Aorta (tissue), 5 donors: ENCODE data around the gene FAM124A. TPM values are rescaled to one million over a fixed set of nuclear protein-coding genes. Genes with fewer than 3 reads are reported as not detected.
"Not testable (repeated sequence)": the region's sequence is repeated elsewhere in the genome, so short reads cannot be mapped to it uniquely, and the experiment has no call there.

Experiments
- ATAC-seq: fragments of 200-7000 bp; cut with Tn5 transposase; one replicate; pipeline ENCODE4 v1.9.1; 2022; ENCODE audit warnings: moderate library complexity; ENCODE audit not compliant: low FRiP score
- DNase-seq, 2 donors: peaks; one replicate each; pipeline ENCODE4 v3.0.0-alpha.2; 2020
- H3K27ac ChIP-seq, 2 donors: one replicate each; pipeline ENCODE4 v1.5.1; 2013; ENCODE audit warnings: low read length in 2 of 2, mild to moderate bottlenecking in 2 of 2, moderate library complexity in 2 of 2, control low read depth in 1 of 2, inconsistent platforms in 1 of 2, low read depth in 1 of 2
- H3K27me3 ChIP-seq, 2 donors: one replicate each; pipeline ENCODE4 v1.6.1; 2013; ENCODE audit warnings: control low read depth in 1 of 2, low read length in 1 of 2, mild to moderate bottlenecking in 1 of 2, moderate library complexity in 1 of 2; ENCODE audit not compliant: insufficient read depth in 2 of 2, control insufficient read depth in 1 of 2
- H3K36me3 ChIP-seq, 2 donors: one replicate each; pipeline ENCODE4 v1.6.1; 2013; ENCODE audit warnings: control low read depth in 1 of 2, low read length in 1 of 2, mild to moderate bottlenecking in 1 of 2; ENCODE audit not compliant: insufficient read depth in 2 of 2, control insufficient read depth in 1 of 2
- H3K4me1 ChIP-seq, 2 donors: one replicate each; pipeline ENCODE4 v1.6.1; 2013; ENCODE audit warnings: low read length in 2 of 2, control low read depth in 1 of 2, mild to moderate bottlenecking in 1 of 2, moderate library complexity in 1 of 2; ENCODE audit not compliant: insufficient read depth in 2 of 2, control insufficient read depth in 1 of 2
- H3K4me3 ChIP-seq, 2 donors: one replicate each; pipeline ENCODE4 v1.5.1; 2013; ENCODE audit warnings: low read length in 2 of 2, control low read depth in 1 of 2, mild to moderate bottlenecking in 1 of 2
- H3K9me3 ChIP-seq: one replicate; pipeline ENCODE4 v1.6.1; 2013; ENCODE audit warnings: mild to moderate bottlenecking, low read length; ENCODE audit not compliant: control insufficient read depth
- WGBS, 2 donors: extraction: QIAGEN DNeasy Blood & Tissue Kit; methylation state at CpG; one replicate each; pipeline ENCODE4 v1.1.7; 2013; 5-methylcytosine and 5-hydroxymethylcytosine counted together
- intact Hi-C, 2 donors: fragments of 100-400 bp; cut with DNase I; formaldehyde crosslinking; loops; one replicate each; pipeline versions ENCODE4 v1.14.2 to v1.15.0; 2022
- polyA plus RNA-seq, 2 donors: library from polyadenylated mRNA; stranded (reverse); fragments of 200-250 nt; gene quantifications; one replicate each; pipeline ENCODE4 v1.2.3, GENCODE V29; 2013
- total RNA-seq, 2 donors: library from RNA; stranded (reverse); fragmentation: NEBNext Ultra II Directional; extraction: Animal tissue kit (Norgen Biotek cat#: 25700); gene quantifications; one replicate each; pipeline ENCODE4 v1.2.1, GENCODE V29; 2021
- donor health status: healthy with polysubstance abuse.
- donor health status: Bipolar disorder and iron deficiency.
- donor health status: DM: no; HTN: no; CAD: no.
- donor health status: DM: no; HTN: no; CAD: no.
- donor health status: DM: yes; HTN: yes; CAD: no.

Gene FAM124A
- total and polyA plus RNA-seq, 4 donors, result 1.6 to 9.2 (median 4.4) TPM

DNA sequence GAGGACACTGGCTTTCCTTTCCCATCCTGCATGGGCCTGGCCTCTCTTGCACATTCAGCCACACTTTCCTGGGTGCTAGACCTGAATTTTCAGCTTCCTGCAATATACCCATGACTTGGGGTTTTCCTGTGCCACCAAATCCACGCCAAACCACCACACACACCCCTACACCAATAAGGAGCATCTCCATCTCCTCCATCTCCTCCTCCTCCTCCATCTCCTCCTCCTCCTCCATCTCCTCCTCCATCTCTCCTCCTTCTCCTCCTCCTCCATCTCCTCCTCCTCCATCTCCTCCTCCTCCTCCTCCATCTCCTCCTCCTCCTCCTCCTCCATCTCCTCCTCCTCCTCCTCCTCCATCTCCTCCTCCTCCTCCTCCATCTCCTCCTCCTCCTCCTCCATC, 66.1 kb downstream of the FAM124A start:
- WGBS, 2 donors, result 90 to 93% methylated on average over 1 of the region's 1 CpG
- intact Hi-C loops, result loop anchor here (5.0 kb wide), 3 partner anchors 66 to 161 kb away; partner anchors contain the start of gene FAM124A (in 2 of the 2)
- ATAC-seq, H3K9me3 ChIP-seq, H3K4me3 ChIP-seq, H3K4me1 ChIP-seq, H3K27me3 ChIP-seq, DNase-seq, H3K36me3 ChIP-seq, H3K27ac ChIP-seq: not testable (repeated sequence)

DNA sequence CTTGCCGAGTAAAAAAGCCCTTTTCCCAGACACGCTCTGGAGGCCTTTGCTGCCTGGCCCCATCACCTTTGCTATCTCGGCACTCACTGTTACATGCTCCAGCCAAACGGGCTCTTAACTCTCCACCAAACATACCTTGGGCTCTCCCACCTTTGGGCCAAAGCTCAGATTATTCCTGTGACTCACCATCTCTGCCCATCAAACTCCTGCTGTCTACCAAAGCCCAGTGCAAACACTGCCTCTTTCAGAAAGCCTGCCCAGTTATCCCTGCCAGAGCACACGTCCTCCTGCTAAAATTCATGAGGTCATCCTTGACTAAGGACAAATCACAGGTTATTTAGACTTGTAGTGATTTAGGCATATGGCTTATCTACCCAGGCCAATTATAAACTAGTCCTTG, 69.1 kb downstream of the FAM124A start:
- peak; percentile 60 for ATAC-seq
- Histone ChIP-seq H3K27me3 (no peaks in the 10 kb centered on the region), H3K36me3 (no peaks in the 10 kb centered on the region), H3K9me3 (no peaks in the 10 kb centered on the region), H3K27ac (peak overlapping the region; percentile 42 to 94), H3K4me1 (peaks cover 0 to 8% of the 10 kb centered on the region in 2 donors), H3K4me3 (no peak overlapping the region)
- DNase-seq, result peak in 1 of 2 donors; percentile 61
- 19 to 22% methylated on average over 5 of the region's 5 CpGs for WGBS, 2 donors
- intact Hi-C loops, result no loop called here

DNA sequence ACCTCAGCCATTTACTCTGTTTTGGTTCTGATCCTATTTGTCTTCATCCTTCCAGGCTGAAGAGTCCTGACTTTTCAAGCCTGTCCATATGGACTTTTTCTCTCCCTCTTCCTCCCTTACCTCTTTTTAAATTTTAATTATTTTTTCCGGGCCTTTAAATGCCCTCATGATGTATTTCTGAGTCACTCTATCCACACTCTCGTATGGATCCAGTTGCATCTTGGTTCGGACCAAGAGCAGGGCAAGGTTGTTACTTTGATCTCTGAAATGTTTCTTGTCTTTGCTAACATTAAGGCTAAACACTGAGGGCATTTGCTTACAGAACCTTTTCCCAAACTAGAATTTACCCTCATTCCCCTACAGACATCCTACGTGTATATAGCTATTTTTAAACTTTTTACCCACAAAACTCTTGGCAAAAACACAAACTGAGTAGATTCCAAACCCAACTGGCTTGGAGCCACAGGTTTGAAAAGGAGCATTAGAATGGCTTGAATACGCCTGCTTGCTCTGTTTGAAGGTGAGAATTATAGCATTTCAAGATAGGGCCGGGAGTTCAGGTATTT, 69.9 kb downstream of the FAM124A start:
- Histone ChIP-seq H3K36me3 (no peaks in the 10 kb centered on the region), H3K4me3 (no peak overlapping the region), H3K27me3 (no peaks in the 10 kb centered on the region), H3K4me1 (peaks cover 0 to 8% of the 10 kb centered on the region in 2 donors), H3K27ac (peak overlapping the region; percentile 75 to 94), H3K9me3 (no peaks in the 10 kb centered on the region)
- 5 to 7% methylated on average over 6 of the region's 6 CpGs for WGBS, 2 donors
- DNase-seq (no peak), ATAC-seq (no peak)
- intact Hi-C loops, result no loop called here

DNA sequence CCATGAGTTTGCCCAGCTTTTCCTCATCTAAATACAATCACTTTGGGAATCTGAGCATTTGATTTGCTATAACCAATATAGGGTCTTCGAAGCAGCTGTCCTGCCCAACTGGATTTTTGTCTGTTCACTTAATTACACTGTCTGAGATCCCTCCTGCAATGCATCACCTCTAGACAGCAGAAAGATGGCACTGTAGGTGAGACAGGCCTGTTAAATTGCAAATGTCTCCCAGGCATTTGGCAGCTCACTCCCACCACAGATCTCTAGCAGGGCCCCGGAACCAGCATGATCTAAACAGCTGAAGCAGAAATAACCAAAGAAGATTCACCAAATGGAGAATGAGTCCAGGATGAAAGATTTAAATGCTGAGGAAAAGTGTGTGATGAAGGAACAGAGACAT, 75.4 kb downstream of the FAM124A start:
- H3K4me3 ChIP-seq, result no peak overlapping the region
- intact Hi-C loops, result no loop called here
- ATAC-seq, result no peak
- H3K4me1 ChIP-seq, result peaks cover 0 to under 1% of the 10 kb centered on the region in 2 donors
- no peaks in the 10 kb centered on the region for H3K36me3 ChIP-seq
- H3K27ac ChIP-seq, result no peak overlapping the region
- 92 to 93% methylated on average over 2 of the region's 2 CpGs for WGBS, 2 donors
- H3K27me3 ChIP-seq, result no peaks in the 10 kb centered on the region
- no peak for DNase-seq
- H3K9me3 ChIP-seq, result no peaks in the 10 kb centered on the region

DNA sequence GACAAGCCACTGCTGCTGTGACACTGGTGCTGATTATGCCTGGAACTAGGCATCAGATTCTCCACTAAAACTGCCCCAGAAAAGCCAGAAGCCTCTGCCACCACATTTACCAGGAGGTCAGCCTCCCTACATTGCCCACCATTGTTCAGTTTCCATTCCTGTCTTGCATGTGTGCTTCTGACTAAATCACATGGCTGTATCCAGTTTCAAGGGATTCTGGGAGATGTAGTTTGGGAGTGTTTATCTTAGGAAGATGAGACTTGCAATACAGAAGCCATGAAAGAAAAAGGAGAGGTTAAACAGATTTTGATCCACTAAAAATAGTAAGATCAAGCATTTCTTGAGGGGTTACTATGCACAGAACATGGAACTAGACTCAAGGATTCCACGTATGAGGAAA, 76.6 kb downstream of the FAM124A start:
- WGBS, 2 donors, result 90 to 95% methylated on average over 1 of the region's 1 CpG
- Histone ChIP-seq H3K27ac (no peak overlapping the region), H3K4me1 (no peaks in the 10 kb centered on the region), H3K9me3 (no peaks in the 10 kb centered on the region), H3K36me3 (no peaks in the 10 kb centered on the region), H3K4me3 (no peak overlapping the region), H3K27me3 (no peaks in the 10 kb centered on the region)
- ATAC-seq, result no peak
- DNase-seq, result no peak
- intact Hi-C loops, result no loop called here

DNA sequence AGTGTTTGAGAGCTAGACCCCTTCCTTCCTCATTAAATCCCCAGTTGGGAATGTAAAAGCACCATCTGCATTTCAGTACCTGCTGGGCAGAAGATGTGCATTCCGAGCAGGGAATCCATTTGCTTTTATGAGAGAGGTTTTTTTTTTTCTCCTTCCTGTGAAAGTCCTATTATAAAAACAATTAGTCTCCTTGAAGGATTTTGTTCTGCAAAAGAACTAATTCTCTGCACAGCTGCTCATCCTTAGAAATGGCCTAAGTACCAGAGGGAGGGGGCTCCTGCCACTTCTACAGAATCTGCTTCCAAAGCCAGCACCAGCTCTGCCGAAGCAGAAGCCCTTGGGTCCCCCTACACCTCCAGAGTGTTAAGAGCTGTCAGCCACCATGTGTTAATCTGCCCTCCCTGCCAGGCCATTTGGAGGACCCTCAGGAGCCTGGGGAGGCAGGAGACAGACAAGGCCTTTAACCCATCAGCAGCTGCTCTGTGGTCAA, 80.9 kb downstream of the FAM124A start:
- H3K36me3 ChIP-seq, result no peaks in the 10 kb centered on the region
- no peak for DNase-seq
- H3K4me3 ChIP-seq, result no peak overlapping the region
- H3K27me3 ChIP-seq, result no peaks in the 10 kb centered on the region
- H3K9me3 ChIP-seq, result no peaks in the 10 kb centered on the region
- WGBS, 2 donors, result 96 to 97% methylated on average over 2 of the region's 2 CpGs
- ATAC-seq, result no peak
- H3K27ac ChIP-seq, result no peak overlapping the region
- no peaks in the 10 kb centered on the region for H3K4me1 ChIP-seq
- intact Hi-C loops, result no loop called here

DNA sequence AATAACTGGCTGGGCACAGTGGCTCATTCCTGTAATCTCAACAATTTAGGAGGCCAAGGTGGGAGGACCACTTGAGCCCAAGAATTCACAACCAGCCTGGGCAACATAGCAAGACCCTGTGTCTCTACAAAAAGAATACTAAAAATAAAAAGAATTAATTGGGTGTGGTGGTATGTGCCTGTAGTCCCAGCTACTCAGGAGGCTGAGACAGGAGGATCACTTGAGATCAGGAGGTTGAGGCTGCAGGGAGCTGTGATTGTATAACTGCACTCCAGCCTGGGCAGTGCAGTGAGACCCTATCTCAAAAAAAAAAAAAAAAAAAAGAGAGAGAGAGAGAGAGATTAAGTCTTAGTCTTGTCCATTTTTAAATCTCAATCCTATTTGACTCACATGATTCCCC, 81.7 kb downstream of the FAM124A start:
- no peaks in the 10 kb centered on the region for H3K27me3 ChIP-seq
- no peaks in the 10 kb centered on the region for H3K36me3 ChIP-seq
- DNase-seq (no peak), ATAC-seq (no peak)
- H3K4me3 ChIP-seq, result no peak overlapping the region
- H3K9me3 ChIP-seq, result no peaks in the 10 kb centered on the region
- intact Hi-C loops, result no loop called here
- H3K4me1 ChIP-seq, result no peaks in the 10 kb centered on the region
- H3K27ac ChIP-seq, result no peak overlapping the region

DNA sequence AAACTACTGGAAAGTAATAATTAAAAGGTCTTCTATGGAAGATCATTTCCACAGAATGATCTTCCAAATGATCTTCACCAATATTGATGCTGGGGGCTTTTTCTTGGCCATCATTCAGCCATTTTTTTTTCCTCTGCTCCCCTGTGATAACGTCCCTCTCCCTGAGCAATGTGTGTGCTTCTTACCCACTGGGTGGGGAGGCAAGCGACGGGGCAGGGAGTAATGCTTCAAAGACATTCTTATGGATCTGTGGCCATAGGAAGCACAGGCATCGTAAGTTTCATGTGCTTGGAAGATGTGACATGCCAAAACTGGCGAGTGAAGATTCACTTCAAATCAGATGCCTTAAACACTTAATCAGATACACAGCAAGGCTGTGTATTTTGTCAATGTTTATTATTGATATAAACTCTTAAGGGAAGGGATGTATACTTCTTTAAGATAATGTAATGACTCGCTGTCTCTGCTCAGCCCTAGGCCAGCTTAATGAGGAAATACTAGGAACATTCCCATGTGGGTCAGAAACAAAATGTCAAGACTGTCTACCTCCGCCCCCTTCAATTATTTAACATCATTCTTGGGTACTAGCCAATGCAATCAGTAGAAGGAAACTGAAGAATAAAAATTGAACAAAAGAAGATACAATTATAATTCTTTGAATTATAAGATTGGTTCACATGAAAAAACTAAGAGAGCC, 83.2 kb downstream of the FAM124A start:
- WGBS, 2 donors, result 89 to 90% methylated on average over 7 of the region's 7 CpGs
- H3K36me3 ChIP-seq, result no peaks in the 10 kb centered on the region
- intact Hi-C loops, result no loop called here

DNA sequence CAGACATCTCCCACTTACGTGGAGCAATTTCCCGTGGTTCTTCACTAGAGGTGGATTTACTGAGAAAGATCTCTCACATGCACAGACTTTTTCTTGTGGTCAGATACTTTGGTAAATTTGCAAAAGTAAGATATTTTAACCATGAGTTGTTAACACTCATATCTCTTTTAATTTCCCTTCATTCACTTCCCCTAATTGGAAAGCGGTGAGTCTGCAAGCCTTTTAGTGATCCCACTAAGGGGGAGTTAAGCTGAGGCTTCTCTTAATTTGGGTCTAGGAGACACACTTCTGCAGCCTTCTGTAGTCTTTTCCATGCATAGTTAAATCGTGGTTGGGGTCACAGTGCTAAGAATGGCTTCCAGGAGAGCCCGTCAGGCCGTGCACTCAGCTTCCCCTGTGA, 86.6 kb downstream of the FAM124A start:
- no peaks in the 10 kb centered on the region for H3K4me1 ChIP-seq
- H3K27ac ChIP-seq, result no peak overlapping the region
- no peaks in the 10 kb centered on the region for H3K36me3 ChIP-seq
- WGBS, 2 donors, result 77 to 78% methylated on average over 6 of the region's 6 CpGs
- DNase-seq (no peak), ATAC-seq (no peak)
- H3K27me3 ChIP-seq, result no peaks in the 10 kb centered on the region
- H3K9me3 ChIP-seq, result no peaks in the 10 kb centered on the region
- H3K4me3 ChIP-seq, result no peak overlapping the region
- intact Hi-C loops, result no loop called here

More for the DNA sequence above, 83.2 kb downstream of the FAM124A start:
- ATAC-seq, result no peak
- Histone ChIP-seq H3K27me3 (no peaks in the 10 kb centered on the region), H3K9me3 (no peaks in the 10 kb centered on the region), H3K4me3 (no peak overlapping the region), H3K27ac (no peak overlapping the region), H3K4me1 (no peaks in the 10 kb centered on the region)
- DNase-seq, result no peak
